GM21723 (cell line): ENCODE measurements around the gene NRN1L.

ENCODE experiments used
- ATAC-seq: cut with Tn5 transposase; IDR thresholded peaks from one replicate; pipeline ENCODE4 v1.9.1; 2021; ENCODE audit warnings: mild to moderate bottlenecking, moderate library complexity; ENCODE audit not compliant: unreplicated experiment

NRN1L gene

GRCh38 chr16:67934306-67935100 lies 49.8 kb downstream of the NRN1L start:
- ATAC-seq: no peak

- ATAC-seq: no peak
Measured at GRCh38 chr16:67935101-67935401, 50.4 kb downstream of the NRN1L start.

- ATAC-seq: peak; percentile 87
Measured at GRCh38 chr16:67935402-67936123, 50.9 kb downstream of the NRN1L start.
